ENCODE data around the gene CST1.
"Not testable (repeated sequence)": the region's sequence is repeated elsewhere in the genome, so short reads cannot be mapped to it uniquely, and the experiment has no call there.

Gene CST1

GRCh38 chr20:23750786-23751185, at the start of gene CST1:
CST1 (minus strand) TSS chr20:23750935; CDS start chr20:23750866, 69 bp downstream.
- DNase-seq = not testable (repeated sequence)

GRCh38 chr20:23799216-23799847, 48.6 kb upstream of the CST1 start:
- not testable (repeated sequence) for DNase-seq

- no peak for DNase-seq
Observed at GRCh38 chr20:23795526-23795925, 44.8 kb upstream of the CST1 start.

- no peak for DNase-seq
Observed at GRCh38 chr20:23794841-23795240, 44.1 kb upstream of the CST1 start.

GRCh38 chr20:23794065-23794464, 43.3 kb upstream of the CST1 start:
- no peak for DNase-seq

- DNase-seq = no peak
Observed at GRCh38 chr20:23783447-23783846, 32.7 kb upstream of the CST1 start.

- no peak for DNase-seq
Observed at GRCh38 chr20:23782366-23782983, 31.7 kb upstream of the CST1 start.

GRCh38 chr20:23778676-23779075, 27.9 kb upstream of the CST1 start:
- DNase-seq = not testable (repeated sequence)

GRCh38 chr20:23777380-23777779, 26.6 kb upstream of the CST1 start:
- DNase-seq = not testable (repeated sequence)

- DNase-seq = no peak
Observed at GRCh38 chr20:23776067-23776771, 25.5 kb upstream of the CST1 start.

- no peak for DNase-seq
Observed at GRCh38 chr20:23774081-23774480, 23.3 kb upstream of the CST1 start.

GRCh38 chr20:23773579-23773978, 22.8 kb upstream of the CST1 start:
- DNase-seq = no peak

- DNase-seq = no peak
Observed at GRCh38 chr20:23773127-23773526, 22.4 kb upstream of the CST1 start.

- DNase-seq = no peak
Observed at GRCh38 chr20:23772074-23772473, 21.3 kb upstream of the CST1 start.

GRCh38 chr20:23770384-23770783, 19.6 kb upstream of the CST1 start:
- DNase-seq = no peak

GRCh38 chr20:23768520-23768919, 17.8 kb upstream of the CST1 start:
- not testable (repeated sequence) for DNase-seq

- DNase-seq = no peak
Observed at GRCh38 chr20:23766531-23766930, 15.8 kb upstream of the CST1 start.

- no peak for DNase-seq
Observed at GRCh38 chr20:23765578-23765977, 14.8 kb upstream of the CST1 start.

- not testable (repeated sequence) for DNase-seq
Observed at GRCh38 chr20:23764630-23765029, 13.9 kb upstream of the CST1 start.

GRCh38 chr20:23763345-23763744, 12.6 kb upstream of the CST1 start:
- no peak for DNase-seq

- DNase-seq = no peak
Observed at GRCh38 chr20:23759306-23759940, 8.7 kb upstream of the CST1 start.

GRCh38 chr20:23756792-23757191, 6.1 kb upstream of the CST1 start:
- DNase-seq = not testable (repeated sequence)

- not testable (repeated sequence) for DNase-seq
Observed at GRCh38 chr20:23755131-23755611, 4.4 kb upstream of the CST1 start.

Data from right hindlimb (tissue), 1 donor.